H1 (cell line): ENCODE results near the gene TWNK. TPM values are rescaled to one million over a fixed set of nuclear protein-coding genes. Genes with fewer than 3 reads are reported as not detected.

ENCODE experiments used
- CBX8 ChIP-seq: fragments of 300-800, 300-1000 bp; sonication (generic); IDR thresholded peaks from 2 replicates; pipeline ENCODE4 v1.7.1; 2016; ENCODE audit warnings: low read depth, low read length, borderline replicate concordance
- CHD7 ChIP-seq: fragments of 300-600 bp; sonication (generic); IDR thresholded peaks from 2 replicates; pipeline ENCODE4 v1.7.1; 2012; ENCODE audit warnings: low read length, moderate library complexity, mild to moderate bottlenecking, inconsistent platforms; ENCODE audit not compliant: insufficient replicate concordance
- JUN ChIP-seq: IDR thresholded peaks from 2 replicates; pipeline ENCODE4 v1.6.1; 2011; ENCODE audit warnings: low read depth, mild to moderate bottlenecking, improper control_type of control experiment, low read length
- JUND ChIP-seq: IDR thresholded peaks from 2 replicates; pipeline ENCODE4 v1.6.1; 2011; ENCODE audit warnings: mild to moderate bottlenecking, improper control_type of control experiment, low read length
- POLR2AphosphoS5 ChIP-seq: IDR thresholded peaks from 2 replicates; pipeline ENCODE4 v1.6.1; 2011; ENCODE audit warnings: low read depth, low read length
- POU5F1 ChIP-seq: IDR thresholded peaks from 2 replicates; pipeline ENCODE4 v1.6.1; 2011; ENCODE audit warnings: low read depth, mild to moderate bottlenecking, low read length, moderate library complexity
- SIRT6 ChIP-seq: IDR thresholded peaks from one replicate; pipeline ENCODE4 v1.7.1; 2012; ENCODE audit warnings: low read length, inconsistent platforms
- TAF1 ChIP-seq: IDR thresholded peaks from 2 replicates; pipeline ENCODE4 v1.6.1; 2011; ENCODE audit warnings: mild to moderate bottlenecking, low read depth, low read length
- polyA plus RNA-seq, 7 experiments: library from polyadenylated mRNA; depleted of rRNA in 3 of 7; stranded (reverse) in 5 of 7; unstranded in 2 of 7; fragments of >200 nt in 5 of 7; fragments of 200-250 nt in 2 of 7; gene quantifications; 1 replicate in 5 of 7; 2 replicates in 1 of 7; 4 replicates in 1 of 7; pipeline versions ENCODE4 v1.2.1 to v1.2.3, GENCODE V29; 2011 to 2013; ENCODE audit warnings: missing spikeins in 2 of 7, mixed read lengths in 2 of 7
- total RNA-seq: library from RNA; stranded (reverse); fragmentation: NEBNext Ultra II Directional; extraction: Animal tissue kit (Norgen Biotek cat#: 25700); gene quantifications from 2 replicates; pipeline ENCODE4 v1.2.1, GENCODE V29; 2021

TWNK gene
- total and polyA plus RNA-seq, 2 of the 8 experiments (the other 6 are each of a cell fraction or from before 2014, with no cell fraction given) = 15.4 to 32.5 TPM

DNA sequence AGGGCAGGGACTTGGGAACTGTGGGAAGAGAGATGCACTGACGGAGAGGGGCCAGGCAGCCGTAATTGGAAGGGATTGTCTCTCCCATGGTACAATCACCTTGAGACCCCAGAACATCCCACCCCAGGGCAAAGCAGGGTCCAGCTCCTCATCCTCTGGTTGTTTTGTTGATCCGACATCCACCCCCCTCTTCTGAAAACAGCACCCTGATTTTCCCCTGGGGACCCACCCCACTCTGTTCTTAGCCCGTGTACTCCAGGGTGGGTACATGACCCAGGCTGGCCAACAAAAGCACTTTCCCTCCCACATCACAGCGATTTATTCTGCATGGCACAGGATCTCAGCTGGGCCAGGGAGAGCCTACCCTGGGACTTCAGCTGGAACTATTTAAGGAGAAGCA is 29.5 kb downstream of the TWNK start (continued):
- TF ChIP-seq JUND = no peak
- no peak for TF ChIP-seq CHD7
- no peak for TF ChIP-seq JUN
- TF ChIP-seq SIRT6 = no peak
- no peak for TF ChIP-seq TAF1
- no peak for TF ChIP-seq POU5F1
- TF ChIP-seq POLR2AphosphoS5 = no peak
- no peak for TF ChIP-seq CBX8
